LNCAP (cell line): Measurements from ENCODE around the gene KCTD17.

Source experiments
- TF ChIP-seq, protein P1 (sequence below): fragments of 450-650 bp; IDR thresholded peaks from 2 replicates; pipeline ENCODE4 v1.5.1; 2017; ENCODE audit warnings: mild to moderate bottlenecking

Gene KCTD17

DNA sequence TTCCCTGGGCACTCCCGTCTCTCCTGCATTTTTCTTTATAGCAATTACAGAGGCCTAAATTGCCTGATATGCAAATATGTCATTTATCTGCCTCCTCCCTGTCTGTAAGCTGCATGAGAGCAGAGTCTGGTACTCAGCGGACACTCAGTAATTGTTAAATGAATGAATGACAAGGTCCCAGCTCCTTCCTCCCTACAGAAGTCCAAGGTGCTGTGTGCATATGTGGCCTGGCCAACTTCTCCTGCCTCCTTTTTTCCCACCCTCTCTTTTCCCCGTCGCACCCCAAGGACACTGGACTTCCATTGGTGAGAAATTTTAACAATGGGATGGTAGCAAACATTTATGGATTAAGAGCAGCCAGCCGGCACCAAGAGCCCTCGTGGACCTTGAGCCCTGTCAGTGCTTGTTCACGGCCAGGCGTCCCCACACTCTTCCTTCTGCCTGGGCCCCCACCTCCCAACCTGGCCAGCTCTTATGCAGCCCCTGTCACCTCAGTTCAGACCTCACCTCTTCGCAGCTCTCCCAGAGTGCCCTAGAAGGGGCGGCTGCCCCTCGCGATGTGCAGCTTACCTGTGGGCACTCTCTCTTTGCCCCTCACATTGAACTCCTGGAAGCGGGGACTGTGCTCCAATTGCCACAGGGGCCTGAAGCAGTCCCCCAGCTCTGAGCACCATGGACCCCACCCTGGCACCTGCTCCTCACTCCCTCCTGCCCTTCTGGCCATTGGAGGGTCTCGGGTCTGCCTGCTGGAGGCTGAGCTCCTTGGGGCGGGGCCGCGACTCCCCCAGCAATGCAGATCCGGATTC is 56.5 kb downstream of the KCTD17 start:
- TF ChIP-seq, protein P1, sequence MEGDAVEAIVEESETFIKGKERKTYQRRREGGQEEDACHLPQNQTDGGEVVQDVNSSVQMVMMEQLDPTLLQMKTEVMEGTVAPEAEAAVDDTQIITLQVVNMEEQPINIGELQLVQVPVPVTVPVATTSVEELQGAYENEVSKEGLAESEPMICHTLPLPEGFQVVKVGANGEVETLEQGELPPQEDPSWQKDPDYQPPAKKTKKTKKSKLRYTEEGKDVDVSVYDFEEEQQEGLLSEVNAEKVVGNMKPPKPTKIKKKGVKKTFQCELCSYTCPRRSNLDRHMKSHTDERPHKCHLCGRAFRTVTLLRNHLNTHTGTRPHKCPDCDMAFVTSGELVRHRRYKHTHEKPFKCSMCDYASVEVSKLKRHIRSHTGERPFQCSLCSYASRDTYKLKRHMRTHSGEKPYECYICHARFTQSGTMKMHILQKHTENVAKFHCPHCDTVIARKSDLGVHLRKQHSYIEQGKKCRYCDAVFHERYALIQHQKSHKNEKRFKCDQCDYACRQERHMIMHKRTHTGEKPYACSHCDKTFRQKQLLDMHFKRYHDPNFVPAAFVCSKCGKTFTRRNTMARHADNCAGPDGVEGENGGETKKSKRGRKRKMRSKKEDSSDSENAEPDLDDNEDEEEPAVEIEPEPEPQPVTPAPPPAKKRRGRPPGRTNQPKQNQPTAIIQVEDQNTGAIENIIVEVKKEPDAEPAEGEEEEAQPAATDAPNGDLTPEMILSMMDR, result no peak

DNA sequence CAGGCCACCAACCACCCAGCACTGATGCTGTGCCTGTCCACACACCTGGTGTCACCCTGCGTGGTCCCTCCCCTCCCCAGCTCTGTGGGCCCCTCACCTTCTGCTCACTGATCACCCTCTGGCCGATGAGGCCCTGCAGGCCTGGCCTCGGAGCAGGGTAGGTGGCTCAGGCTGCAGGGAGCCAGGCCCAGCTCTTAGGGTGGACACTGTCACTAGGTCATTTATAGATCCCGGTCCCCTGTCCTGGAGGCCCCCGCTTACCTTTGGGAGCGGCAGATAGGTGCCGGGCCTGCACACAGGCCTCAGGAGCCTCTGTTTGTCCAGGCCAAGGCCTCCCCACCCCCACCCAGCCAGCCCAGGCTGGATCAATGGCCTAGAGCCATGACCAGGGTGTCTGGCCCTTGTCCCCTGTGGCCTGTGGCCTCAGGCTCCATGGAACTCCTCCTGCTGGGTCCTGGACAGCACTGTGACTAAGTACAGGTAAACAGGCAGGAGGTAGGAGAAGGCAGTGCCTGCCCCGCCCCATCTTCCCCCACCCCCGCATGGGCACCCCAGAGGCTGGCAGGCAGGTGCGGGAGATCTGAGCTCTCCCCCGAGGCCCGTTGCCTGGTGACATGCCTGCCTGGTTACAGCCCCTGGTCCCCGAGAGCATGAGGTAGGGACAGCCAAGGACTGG is 57.8 kb downstream of the KCTD17 start, which contains the start of gene TMPRSS6:
TSS of gene TMPRSS6 (minus strand) at position 472 of the 676 bp plus-strand sequence. CDS start 6,296 bp downstream, outside the sequence.
- TF ChIP-seq, protein P1, result no peak

DNA sequence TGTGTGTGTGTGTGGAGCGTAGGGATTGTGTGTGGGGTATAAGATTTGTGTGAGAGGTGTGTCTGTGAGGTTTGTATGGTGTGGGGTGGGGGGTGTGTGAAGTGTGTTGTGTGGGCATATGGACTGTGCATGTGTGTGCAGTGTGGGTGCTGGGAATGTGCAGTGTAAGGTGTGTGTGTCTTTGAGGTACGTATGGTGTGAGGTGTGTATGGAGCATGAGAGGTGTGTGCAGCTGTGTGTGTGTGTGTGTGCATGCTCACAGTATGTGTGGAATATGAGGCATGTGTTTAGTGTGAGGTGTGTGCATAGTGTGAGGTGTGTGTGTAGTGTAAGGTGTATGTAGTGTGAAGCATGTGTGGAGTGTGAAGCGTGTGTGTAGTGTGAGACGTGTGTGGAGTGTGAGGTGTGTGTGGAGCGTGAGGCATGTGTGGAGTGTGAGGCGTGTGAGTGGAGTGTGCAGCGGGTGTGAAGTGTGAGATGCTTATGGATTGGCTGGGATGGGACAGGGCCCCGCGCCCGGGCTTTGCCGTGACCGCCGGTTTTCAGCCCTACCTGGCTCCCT is 59.7 kb downstream of the KCTD17 start:
- TF ChIP-seq, protein P1, result no peak

DNA sequence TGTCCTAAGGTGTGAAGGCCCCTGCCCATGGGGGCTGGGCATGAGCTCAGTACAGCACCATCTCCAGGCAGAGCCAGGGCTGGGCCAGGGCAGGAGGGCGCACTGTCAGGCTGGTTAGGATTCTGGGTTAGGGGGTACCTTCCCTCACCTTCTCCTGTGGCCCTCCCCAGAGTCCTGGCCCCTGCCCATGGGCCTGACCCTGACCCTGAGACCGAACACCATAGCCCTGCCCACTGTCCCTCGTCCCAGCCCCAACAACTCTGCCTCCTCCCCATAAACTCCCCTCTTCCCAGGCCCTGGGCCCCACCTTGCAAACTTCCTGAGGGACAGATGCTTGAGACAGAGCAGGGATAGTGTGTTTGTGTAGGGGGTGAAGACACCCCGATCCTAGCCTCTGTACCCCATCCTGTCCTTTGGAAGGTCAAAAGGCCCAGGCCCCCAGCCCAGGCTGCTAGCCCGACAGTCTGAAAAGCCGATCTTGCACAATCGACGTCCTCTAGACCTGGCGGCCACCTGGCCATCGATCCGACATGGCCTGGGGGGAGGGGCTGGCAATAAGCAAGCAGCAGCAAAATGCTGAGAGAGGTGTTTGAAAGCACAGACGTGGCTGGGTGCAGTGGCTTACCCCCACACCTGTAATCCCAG is 60.7 kb downstream of the KCTD17 start:
- TF ChIP-seq, protein P1, result no peak
